Caco-2 (cell line): ENCODE data around the gene CD320. TPM values are rescaled to one million over a fixed set of nuclear protein-coding genes. Genes with fewer than 3 reads are reported as not detected.
"Not testable (repeated sequence)": the region's sequence is repeated elsewhere in the genome, so short reads cannot be mapped to it uniquely, and the experiment has no call there.

ENCODE experiments used
- BruUV-seq: library from RNA; stranded (reverse); fragments of 400-500 nt; replicated peaks from 2 replicates; lab custom pipeline; 2021; lab: Mats Ljungman, UMichigan
- CTCF ChIA-PET: fragments of 300-600 bp; sonication (Branson Sonifier 250); formaldehyde crosslinking; loops from one replicate; lab custom pipeline; 2022; ENCODE audit warnings: antibody characterized with exemption; lab: Charles Lee
- POLR2A ChIA-PET: fragments of 300-600 bp; sonication (Branson Sonifier 250); formaldehyde crosslinking; loops from one replicate; lab custom pipeline; 2022; ENCODE audit warnings: antibody characterized with exemption; lab: Charles Lee
- DNase-seq, 2 experiments: peaks; one replicate each; pipeline versions ENCODE4 v3.0.0 to v3.0.0-alpha.2; 2020 to 2022
- H3K27me3 ChIP-seq: replicated peaks from 2 replicates; pipeline ENCODE4 v1.6.0; 2011; ENCODE audit warnings: low read length; ENCODE audit not compliant: control insufficient read depth, insufficient read depth
- H3K36me3 ChIP-seq: 2 replicates; pipeline ENCODE4 v1.5.1; 2011; ENCODE audit warnings: low read length; ENCODE audit not compliant: control insufficient read depth, insufficient read depth
- H3K4me1 ChIP-seq: fragments of 250-450 bp; sonication (Bioruptor Pico); 2 replicates; pipeline ENCODE4 v1.5.1; 2020; ENCODE audit warnings: mild to moderate bottlenecking
- H3K4me3 ChIP-seq: 2 replicates; pipeline ENCODE4 v1.5.1; 2011; ENCODE audit warnings: low read depth, mild to moderate bottlenecking, control low read depth, low read length
- H3K9me3 ChIP-seq: fragments of 250-450 bp; sonication (Bioruptor Pico); 2 replicates; pipeline ENCODE4 v1.5.1; 2020; ENCODE audit warnings: mild to moderate bottlenecking, moderate library complexity
- H3K27ac Mint-ChIP-seq: one replicate; pipeline ENCODE4 v1.8.0; 2022; ENCODE audit warnings: mixed read lengths; ENCODE audit not compliant: unreplicated experiment
- H3K27me3 Mint-ChIP-seq: one replicate; pipeline ENCODE4 v1.8.0; 2022; ENCODE audit warnings: mixed read lengths; ENCODE audit not compliant: insufficient read depth, unreplicated experiment
- H3K36me3 Mint-ChIP-seq: one replicate; pipeline ENCODE4 v1.8.0; 2022; ENCODE audit warnings: mild to moderate bottlenecking, mixed read lengths; ENCODE audit not compliant: insufficient read depth, unreplicated experiment
- H3K4me1 Mint-ChIP-seq: one replicate; pipeline ENCODE4 v1.8.0; 2022; ENCODE audit warnings: low read depth, mixed read lengths; ENCODE audit not compliant: unreplicated experiment
- H3K4me3 Mint-ChIP-seq: one replicate; pipeline ENCODE4 v1.8.0; 2022; ENCODE audit warnings: mild to moderate bottlenecking, moderate library complexity, mixed read lengths; ENCODE audit not compliant: unreplicated experiment
- H3K9me3 Mint-ChIP-seq: one replicate; pipeline ENCODE4 v1.8.0; 2022; ENCODE audit warnings: mixed read lengths; ENCODE audit not compliant: unreplicated experiment
- intact Hi-C: fragments of 100-400 bp; cut with micrococcal nuclease; formaldehyde crosslinking; loops from one replicate; pipeline ENCODE4 v1.10.0; 2022; ENCODE audit not compliant: unreplicated experiment
- total RNA-seq: library from RNA; stranded (reverse); gene quantifications from 2 replicates; pipeline ENCODE4 v1.2.3, GENCODE V29; 2022
- TF ChIP-seq, protein P1 (sequence below), 2 experiments: fragments of 200-600 bp in 1 of 2; IDR thresholded peaks; 1 replicate in 1 of 2; 2 replicates in 1 of 2; pipeline versions ENCODE4 v1.5.1 to v1.8.0; 2011 to 2022; ENCODE audit warnings: antibody characterized with exemption in 1 of 2, control low read depth in 1 of 2, inconsistent platforms in 1 of 2, low read depth in 1 of 2, low read length in 1 of 2, mild to moderate bottlenecking in 1 of 2, moderate library complexity in 1 of 2; ENCODE audit not compliant: insufficient read depth in 1 of 2, severe bottlenecking in 1 of 2, unreplicated experiment in 1 of 2

CD320 gene
- total RNA-seq, 1 experiment from 2014 or later = 81.0 TPM

DNA sequence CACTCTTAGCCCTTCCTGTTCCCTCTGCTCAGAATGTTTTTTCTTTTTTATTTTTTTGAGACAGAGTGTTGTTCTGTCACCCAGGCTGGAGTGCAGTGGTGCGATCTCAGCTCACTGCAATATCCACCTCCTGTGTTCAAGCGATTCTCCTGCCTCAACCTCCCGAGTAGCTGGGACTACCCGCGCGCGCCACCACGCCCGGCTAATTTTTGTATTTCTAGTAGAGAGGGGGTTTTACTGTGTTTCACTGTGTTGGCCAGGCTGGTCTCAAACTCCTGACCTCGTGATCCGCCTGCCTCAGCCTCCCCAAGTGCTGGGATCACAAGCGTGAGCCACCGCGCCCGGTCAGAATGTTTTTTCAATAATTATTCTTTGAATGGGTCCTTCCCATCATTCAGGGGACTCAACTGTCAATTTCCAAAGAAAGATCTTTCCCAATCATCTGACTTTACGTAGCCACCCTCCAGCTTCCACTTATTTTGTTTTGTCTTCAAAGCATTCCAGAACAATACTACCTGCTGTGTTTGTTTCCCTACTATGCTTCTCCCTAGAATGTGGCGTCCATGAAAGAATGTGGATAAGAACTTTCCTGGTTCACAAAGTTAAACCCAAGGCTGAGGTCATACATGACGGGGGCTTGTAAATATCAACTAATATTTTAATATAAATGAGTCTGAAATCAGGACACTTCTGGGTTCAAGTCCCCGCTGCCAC is 11.8 kb upstream of the CD320 start:
- H3K4me1 ChIP-seq = peaks cover 9% of the 10 kb centered on the region
- intact Hi-C loops = loop anchor here (2.0 kb wide), 1 partner anchor 161 kb away; no protein-coding TSS in a partner anchor
- peaks cover 7% of the 10 kb centered on the region for H3K4me1 Mint-ChIP-seq
- H3K36me3 ChIP-seq = peaks cover 4% of the 10 kb centered on the region
- no peaks in the 10 kb centered on the region for H3K9me3 ChIP-seq
- peak overlapping the region; percentile 79 for H3K4me3 ChIP-seq
- ChIA-PET POLR2A (interaction anchor here (1.3 kb wide), 1 partner anchor 13 kb away, joined by 12 read pairs; no protein-coding TSS in a partner anchor), CTCF (interaction anchor here (0.5 to 1.3 kb wide), 2 partner anchors 20 to 34 kb away, joined by 4 to 5 read pairs; no protein-coding TSS in a partner anchor)
- TF ChIP-seq, protein P1, sequence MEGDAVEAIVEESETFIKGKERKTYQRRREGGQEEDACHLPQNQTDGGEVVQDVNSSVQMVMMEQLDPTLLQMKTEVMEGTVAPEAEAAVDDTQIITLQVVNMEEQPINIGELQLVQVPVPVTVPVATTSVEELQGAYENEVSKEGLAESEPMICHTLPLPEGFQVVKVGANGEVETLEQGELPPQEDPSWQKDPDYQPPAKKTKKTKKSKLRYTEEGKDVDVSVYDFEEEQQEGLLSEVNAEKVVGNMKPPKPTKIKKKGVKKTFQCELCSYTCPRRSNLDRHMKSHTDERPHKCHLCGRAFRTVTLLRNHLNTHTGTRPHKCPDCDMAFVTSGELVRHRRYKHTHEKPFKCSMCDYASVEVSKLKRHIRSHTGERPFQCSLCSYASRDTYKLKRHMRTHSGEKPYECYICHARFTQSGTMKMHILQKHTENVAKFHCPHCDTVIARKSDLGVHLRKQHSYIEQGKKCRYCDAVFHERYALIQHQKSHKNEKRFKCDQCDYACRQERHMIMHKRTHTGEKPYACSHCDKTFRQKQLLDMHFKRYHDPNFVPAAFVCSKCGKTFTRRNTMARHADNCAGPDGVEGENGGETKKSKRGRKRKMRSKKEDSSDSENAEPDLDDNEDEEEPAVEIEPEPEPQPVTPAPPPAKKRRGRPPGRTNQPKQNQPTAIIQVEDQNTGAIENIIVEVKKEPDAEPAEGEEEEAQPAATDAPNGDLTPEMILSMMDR (IDR thresholded peaks at IDR 0.05; ENCODE audit: insufficient read depth in 1 of 2, low read depth in 1 of 2, low read length in 1 of 2, severe bottlenecking in 1 of 2, unreplicated experiment in 1 of 2) = no peak
- no TSS peak for BruUV-seq
- no peaks in the 10 kb centered on the region for H3K27me3 ChIP-seq
- H3K27me3 Mint-ChIP-seq = no peaks in the 10 kb centered on the region
- no peak for DNase-seq
- H3K4me3 Mint-ChIP-seq = peak overlapping the region; percentile 100
- peaks cover 61% of the 10 kb centered on the region for H3K36me3 Mint-ChIP-seq
- H3K27ac Mint-ChIP-seq = peak overlapping the region; percentile 99
- H3K9me3 Mint-ChIP-seq = no peaks in the 10 kb centered on the region

DNA sequence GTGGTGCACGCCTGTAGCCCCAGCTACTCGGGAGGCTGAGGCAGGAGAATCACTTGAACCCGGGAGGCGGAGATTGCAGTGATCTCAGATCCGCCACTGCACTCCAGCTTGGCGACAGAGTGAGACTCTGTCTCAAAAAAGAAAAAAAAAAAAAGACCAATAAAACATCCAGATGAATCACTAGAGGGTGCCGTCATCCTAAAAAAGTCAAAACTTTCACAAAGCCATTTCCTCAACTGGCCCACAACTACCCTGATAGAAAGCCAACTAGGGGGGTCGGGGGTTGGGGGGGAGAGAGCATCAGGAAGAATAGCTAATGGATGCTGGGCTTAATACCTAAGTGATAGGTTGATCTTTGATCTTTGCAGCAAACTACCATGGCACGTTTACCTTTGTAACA is 10.7 kb upstream of the CD320 start:
- CTCF ChIA-PET = interaction anchor here (0.6 to 0.7 kb wide), 2 partner anchors 157 to 461 kb away, joined by 3 read pairs; no protein-coding TSS in a partner anchor

DNA sequence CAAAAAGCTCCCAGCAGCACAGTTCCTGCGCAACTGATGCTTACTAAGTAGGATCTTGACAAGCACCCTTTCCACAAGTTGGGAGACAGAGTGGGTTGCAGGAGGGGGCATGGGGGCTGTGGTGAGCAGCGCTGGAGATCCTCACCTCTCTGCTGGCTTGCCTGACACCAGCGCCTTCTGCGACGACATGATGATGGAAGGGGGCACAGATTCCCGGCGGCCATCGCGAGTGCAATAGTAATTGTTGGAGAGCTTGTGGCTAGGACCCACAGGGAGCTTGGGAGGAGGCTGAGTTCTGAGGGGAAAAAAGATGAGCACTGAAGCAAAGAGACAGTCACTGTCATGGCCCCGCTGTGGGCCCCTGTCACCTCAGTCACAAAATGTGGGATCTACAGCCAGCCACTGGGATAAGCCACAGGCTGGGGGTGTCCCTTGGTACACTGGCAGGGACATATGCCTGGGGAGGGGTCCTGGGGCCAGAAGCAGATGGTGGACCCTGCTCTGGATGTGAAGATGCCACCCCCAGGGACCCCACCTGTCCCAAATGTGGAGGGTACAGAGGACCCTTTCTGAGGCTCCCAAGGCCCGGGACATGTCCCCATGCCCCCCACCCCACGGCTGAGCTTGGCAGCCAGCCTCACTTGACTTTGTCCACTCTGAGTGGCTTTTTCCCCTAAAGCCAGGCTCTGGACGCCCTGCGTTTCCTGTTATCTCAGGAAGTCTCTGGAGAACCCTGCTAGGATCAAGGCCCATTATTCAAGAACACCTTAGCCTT is 8.4 kb upstream of the CD320 start:
- BruUV-seq = no TSS peak
- no peak overlapping the region for H3K4me3 Mint-ChIP-seq
- no peak overlapping the region for H3K4me3 ChIP-seq
- H3K4me1 ChIP-seq = no peaks in the 10 kb centered on the region
- no peak overlapping the region for H3K27ac Mint-ChIP-seq
- H3K27me3 Mint-ChIP-seq = no peaks in the 10 kb centered on the region
- H3K36me3 Mint-ChIP-seq = peaks cover 33% of the 10 kb centered on the region
- no peak for DNase-seq
- H3K27me3 ChIP-seq = no peaks in the 10 kb centered on the region
- no peaks in the 10 kb centered on the region for H3K9me3 ChIP-seq
- peaks cover 7% of the 10 kb centered on the region for H3K4me1 Mint-ChIP-seq
- POLR2A ChIA-PET = no interaction called here
- intact Hi-C loops = no loop called here
- TF ChIP-seq, protein P1 (IDR thresholded peaks at IDR 0.05; ENCODE audit: insufficient read depth in 1 of 2, low read depth in 1 of 2, low read length in 1 of 2, severe bottlenecking in 1 of 2, unreplicated experiment in 1 of 2) = no peak
- no peaks in the 10 kb centered on the region; the same call in 1 of the 2 replicates for H3K36me3 ChIP-seq
- H3K9me3 Mint-ChIP-seq = no peaks in the 10 kb centered on the region
- CTCF ChIA-PET = interaction anchor here (0.5 to 0.7 kb wide), 2 partner anchors 41 to 1218 kb away, joined by 3 to 4 read pairs; no protein-coding TSS in a partner anchor

More for the DNA sequence above, 10.7 kb upstream of the CD320 start:
- H3K4me3 ChIP-seq, intact Hi-C loops, H3K36me3 ChIP-seq, H3K27me3 Mint-ChIP-seq, H3K4me1 ChIP-seq, H3K9me3 Mint-ChIP-seq, H3K9me3 ChIP-seq, H3K27ac Mint-ChIP-seq, DNase-seq, H3K27me3 ChIP-seq, BruUV-seq, H3K4me3 Mint-ChIP-seq, H3K4me1 Mint-ChIP-seq: not testable (repeated sequence)
- POLR2A ChIA-PET = interaction anchor here (0.6 kb wide), 1 partner anchor 16 kb away, joined by 3 read pairs; no protein-coding TSS in a partner anchor
- H3K36me3 Mint-ChIP-seq = peaks cover 56% of the 10 kb centered on the region

DNA sequence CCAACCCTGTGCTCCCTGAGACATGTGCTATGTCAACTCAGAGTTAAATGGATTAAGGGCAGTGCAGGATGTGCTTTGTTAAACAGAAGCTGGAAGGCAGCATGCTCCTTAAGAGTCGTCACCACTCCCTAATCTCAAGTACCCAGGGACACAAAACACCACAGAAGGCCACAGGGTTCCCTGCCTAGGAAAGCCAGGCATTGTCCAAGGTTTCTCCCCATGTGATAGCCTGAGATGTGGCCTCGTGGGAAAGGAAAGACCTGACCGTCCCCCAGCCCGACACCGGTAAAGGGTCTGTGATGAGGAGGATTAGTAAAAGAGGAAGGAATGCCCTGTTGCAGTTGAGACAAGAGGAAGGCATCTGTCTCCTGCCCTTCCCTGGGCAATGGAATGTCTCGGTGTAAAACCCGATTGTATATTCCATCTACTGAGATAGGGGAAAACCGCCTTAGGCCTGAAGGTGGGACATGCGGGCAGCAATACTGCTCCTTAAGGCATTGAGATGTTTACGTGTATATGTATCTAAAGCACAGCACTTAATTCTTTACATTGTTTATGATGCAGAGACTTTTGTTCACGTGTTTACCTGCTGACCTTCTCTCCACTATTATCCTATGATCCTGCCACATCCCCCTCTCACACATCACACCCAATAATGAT is 7.0 kb upstream of the CD320 start:
- POLR2A ChIA-PET, intact Hi-C loops, H3K4me1 ChIP-seq, H3K4me3 ChIP-seq, BruUV-seq, H3K9me3 ChIP-seq, H3K9me3 Mint-ChIP-seq, H3K4me1 Mint-ChIP-seq, H3K4me3 Mint-ChIP-seq, CTCF ChIA-PET, H3K27me3 ChIP-seq, H3K36me3 ChIP-seq, DNase-seq, H3K27ac Mint-ChIP-seq, H3K27me3 Mint-ChIP-seq: not testable (repeated sequence)
- peaks cover 27% of the 10 kb centered on the region for H3K36me3 Mint-ChIP-seq
